ENCODE data around the gene WDR5.
"Not testable (repeated sequence)": the region's sequence is repeated elsewhere in the genome, so short reads cannot be mapped to it uniquely, and the experiment has no call there.

Gene WDR5

DNA sequence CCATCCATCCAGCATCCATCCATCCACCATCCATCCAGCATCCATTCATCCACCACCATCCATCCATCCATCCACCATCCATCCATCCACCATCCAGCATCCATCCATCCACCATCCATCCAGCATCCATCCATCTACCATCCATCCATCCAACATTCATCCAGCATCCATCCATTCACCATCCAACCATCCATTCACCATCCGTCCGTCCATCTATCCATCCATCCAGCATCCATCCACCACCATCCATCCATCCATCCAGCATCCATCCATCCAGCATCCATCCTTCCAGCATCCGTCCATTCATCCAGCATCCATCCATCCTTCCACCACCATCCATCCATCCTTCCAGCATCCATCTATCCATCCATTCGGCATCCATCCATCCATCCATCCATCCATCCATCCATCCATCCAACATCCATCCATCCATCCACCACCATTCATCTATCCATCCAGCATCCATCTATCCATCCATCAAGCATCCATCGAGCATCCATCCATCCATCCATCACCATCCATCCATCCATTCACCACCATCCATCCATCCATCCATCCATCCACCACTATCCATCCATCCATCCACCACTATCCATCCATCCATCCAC lies 32.4 kb upstream of the WDR5 start:
- TF ChIP-seq, protein P1, sequence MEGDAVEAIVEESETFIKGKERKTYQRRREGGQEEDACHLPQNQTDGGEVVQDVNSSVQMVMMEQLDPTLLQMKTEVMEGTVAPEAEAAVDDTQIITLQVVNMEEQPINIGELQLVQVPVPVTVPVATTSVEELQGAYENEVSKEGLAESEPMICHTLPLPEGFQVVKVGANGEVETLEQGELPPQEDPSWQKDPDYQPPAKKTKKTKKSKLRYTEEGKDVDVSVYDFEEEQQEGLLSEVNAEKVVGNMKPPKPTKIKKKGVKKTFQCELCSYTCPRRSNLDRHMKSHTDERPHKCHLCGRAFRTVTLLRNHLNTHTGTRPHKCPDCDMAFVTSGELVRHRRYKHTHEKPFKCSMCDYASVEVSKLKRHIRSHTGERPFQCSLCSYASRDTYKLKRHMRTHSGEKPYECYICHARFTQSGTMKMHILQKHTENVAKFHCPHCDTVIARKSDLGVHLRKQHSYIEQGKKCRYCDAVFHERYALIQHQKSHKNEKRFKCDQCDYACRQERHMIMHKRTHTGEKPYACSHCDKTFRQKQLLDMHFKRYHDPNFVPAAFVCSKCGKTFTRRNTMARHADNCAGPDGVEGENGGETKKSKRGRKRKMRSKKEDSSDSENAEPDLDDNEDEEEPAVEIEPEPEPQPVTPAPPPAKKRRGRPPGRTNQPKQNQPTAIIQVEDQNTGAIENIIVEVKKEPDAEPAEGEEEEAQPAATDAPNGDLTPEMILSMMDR (IDR thresholded peaks at IDR 0.05; ENCODE audit: low read depth, low read length): no peak
- DNase-seq (ENCODE audit: extremely low read depth, low read depth): no peak

GRCh38 chr9:134111064-134111463 lies 24.8 kb upstream of the WDR5 start:
- DNase-seq (ENCODE audit: extremely low read depth, low read depth): no peak
- TF ChIP-seq, protein P1 (IDR thresholded peaks at IDR 0.05; ENCODE audit: low read depth, low read length): no peak

- TF ChIP-seq, protein P1 (IDR thresholded peaks at IDR 0.05; ENCODE audit: low read depth, low read length): no peak
- DNase-seq (ENCODE audit: extremely low read depth, low read depth): no peak
Measured at GRCh38 chr9:134112561-134112960, 23.3 kb upstream of the WDR5 start.

GRCh38 chr9:134118972-134119371 lies 16.9 kb upstream of the WDR5 start:
- not testable (repeated sequence) for DNase-seq (ENCODE audit: extremely low read depth, low read depth)

DNA sequence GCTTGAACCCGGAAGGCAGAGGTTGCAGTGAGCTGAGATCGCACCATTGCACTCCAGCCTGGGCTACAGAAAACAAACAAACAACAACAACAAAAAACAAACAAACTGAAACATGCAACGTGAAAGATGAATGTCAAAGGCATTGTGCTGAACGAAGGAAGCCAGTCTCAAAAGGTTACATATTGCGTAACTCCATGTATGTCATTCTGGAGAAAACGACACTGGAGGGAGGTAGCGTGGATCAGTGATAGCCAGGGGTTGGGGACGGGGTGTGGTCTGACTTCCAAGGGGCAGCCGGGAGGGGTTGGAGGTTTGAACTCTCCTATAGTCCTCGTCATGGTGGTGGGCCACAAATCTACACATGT lies 12.1 kb upstream of the WDR5 start:
- TF ChIP-seq, protein P1 (IDR thresholded peaks at IDR 0.05; ENCODE audit: low read depth, low read length): no peak

DNA sequence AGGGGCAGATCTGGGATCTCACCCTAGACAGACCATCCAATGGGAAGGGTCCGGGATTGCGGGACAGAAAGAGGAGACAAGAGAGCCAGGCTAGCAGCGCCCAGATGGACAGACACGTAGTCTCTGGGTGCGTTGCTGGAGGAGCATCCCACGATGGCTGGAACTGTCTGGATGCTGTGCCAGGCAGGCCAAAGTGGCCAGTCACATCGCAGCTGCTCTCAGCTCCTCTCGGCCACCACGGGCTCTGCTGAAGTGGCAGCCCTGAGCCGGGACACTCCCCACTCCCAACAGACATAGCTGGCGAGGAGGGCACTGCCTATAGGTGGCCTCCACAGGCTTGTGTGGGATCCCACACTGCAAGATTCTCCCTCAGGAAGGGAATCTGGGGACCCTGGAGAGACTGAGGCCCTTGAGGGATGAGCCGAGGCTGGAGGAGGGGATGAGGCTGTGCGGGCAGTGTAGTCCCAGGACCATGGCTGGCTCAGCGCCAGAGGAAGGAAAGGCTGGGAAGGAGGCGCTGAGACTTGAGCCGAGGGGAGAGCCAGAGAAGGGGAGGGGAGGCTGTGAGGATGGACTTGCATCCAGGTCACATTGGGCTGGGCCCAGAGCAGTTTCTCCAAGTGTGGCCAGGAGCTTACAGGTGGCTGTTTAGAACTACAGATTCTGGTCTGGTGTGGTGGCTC lies 10.3 kb upstream of the WDR5 start:
- TF ChIP-seq, protein P1 (IDR thresholded peaks at IDR 0.05; ENCODE audit: low read depth, low read length): no peak
- no peak for DNase-seq (ENCODE audit: extremely low read depth, low read depth)

More for the DNA sequence above, 12.1 kb upstream of the WDR5 start:
- no peak for DNase-seq (ENCODE audit: extremely low read depth, low read depth)

GRCh38 chr9:134126373-134126772 lies 9.5 kb upstream of the WDR5 start:
- no peak for DNase-seq (ENCODE audit: extremely low read depth, low read depth)
- TF ChIP-seq, protein P1 (IDR thresholded peaks at IDR 0.05; ENCODE audit: low read depth, low read length): no peak
